Superior temporal gyrus (tissue), 1 donor: ENCODE results near the gene METAP1.
A peak's percentile ranks its signal among the peaks of the same experiment; 100 is the strongest.
"Not testable (repeated sequence)": the region's sequence is repeated elsewhere in the genome, so short reads cannot be mapped to it uniquely, and the experiment has no call there.

ENCODE experiments used
- DNase-seq: peaks from one replicate; pipeline ENCODE4 v3.0.0-alpha.2; 2016; ENCODE audit errors: extremely low spot score

METAP1 gene

DNA sequence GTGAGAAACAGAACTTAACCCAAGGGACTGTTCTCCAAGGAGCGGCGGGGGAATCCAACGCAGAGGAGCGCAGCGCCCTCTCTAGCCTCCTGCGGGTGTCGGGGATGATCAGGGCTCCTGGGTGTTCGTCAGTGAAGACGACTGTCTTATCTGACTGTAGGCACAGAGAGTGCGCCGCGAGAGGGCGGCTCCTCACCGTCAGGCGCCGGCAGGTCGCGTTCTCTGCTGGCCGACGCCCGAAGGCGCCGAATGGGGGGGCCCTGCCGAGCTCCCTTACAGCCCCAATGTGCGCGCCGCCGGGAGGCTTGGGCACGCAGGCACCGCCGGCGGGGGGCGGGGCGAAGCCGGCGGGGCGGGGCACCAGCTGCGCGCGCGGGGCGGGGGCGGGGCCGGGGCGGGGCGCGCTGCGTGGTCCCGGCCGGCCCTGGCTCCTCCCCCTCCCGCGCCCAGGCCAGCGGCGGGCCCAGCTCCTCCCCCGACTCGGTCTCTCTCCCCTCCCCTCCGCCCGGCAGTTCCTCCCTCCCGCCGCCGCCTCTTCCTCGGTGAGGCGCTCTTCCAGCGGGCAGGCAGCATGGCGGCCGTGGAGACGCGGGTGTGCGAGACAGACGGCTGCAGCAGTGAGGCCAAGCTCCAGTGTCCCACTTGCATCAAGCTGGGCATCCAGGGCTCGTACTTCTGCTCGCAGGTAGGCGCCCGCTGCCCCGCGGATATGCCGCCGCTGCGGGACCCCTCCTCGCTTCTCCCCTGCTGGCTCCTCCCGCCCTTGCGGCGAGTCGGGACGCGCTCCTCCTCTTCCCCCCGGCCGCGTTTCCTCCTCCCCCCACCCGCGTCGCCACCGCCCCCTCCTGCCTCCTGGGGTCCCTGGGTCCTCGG is at the start of gene METAP1:
Gene METAP1, plus strand, starts transcription at position 539 of the 873 bp plus-strand sequence. Its CDS starts 33 bp downstream, at position 572.
- peak; percentile 84 for DNase-seq

DNA sequence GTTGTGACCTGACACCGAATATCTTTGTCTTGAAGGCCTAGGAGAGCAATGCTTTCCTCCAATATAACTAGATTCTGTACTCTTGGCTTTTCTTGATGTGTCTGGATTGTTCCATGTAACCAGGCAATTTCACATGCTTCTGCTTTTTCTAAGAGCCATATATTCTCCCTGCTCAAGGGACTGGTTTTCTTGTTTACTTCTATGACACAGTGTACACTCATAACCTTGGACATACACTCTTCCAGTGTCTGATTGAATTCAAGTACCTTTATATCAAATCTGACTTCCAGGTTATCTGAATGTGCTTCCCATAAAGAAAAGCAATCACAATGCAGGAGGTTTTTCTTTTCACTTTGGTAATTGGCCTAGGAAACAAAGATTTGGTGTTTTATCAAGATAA is 49.2 kb upstream of the METAP1 start:
- no peak for DNase-seq

DNA sequence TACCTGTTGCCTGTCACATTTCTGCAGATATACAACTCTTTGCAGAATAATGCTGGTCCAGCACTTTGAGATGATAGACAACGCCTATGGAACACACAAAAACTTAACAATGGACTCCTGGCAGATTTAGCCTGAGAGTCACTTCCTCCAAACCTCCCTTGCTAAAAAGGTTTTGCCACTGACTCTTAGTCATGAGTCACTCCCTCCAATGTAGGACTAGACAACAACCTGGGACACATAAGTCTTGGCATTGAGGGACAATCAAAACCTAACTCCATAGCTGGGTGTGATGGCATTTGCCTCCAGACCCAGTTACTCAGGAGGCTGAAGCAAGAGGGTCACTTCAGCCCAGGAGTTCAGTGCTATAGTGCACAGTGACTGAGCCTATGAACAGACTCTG is 44.6 kb upstream of the METAP1 start:
- DNase-seq = no peak

DNA sequence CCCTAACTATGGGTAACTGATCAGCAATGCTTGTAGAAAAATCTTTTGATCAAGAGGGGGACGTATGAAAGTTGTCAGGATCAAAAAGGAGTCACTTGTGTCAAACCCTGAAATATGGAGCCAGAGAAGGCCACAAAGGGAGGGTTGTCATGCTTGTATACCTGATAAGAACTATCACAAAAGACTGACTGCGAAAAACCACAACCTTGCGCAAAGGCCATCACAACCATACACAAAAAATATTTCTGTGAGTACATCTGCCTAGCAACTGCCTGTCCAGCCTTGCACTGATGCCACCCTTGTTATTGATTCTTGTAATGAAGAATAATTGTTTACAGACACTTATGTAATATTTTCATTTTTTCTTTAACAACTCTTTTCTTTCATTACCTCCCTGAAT is 43.8 kb upstream of the METAP1 start:
- DNase-seq = no peak

DNA sequence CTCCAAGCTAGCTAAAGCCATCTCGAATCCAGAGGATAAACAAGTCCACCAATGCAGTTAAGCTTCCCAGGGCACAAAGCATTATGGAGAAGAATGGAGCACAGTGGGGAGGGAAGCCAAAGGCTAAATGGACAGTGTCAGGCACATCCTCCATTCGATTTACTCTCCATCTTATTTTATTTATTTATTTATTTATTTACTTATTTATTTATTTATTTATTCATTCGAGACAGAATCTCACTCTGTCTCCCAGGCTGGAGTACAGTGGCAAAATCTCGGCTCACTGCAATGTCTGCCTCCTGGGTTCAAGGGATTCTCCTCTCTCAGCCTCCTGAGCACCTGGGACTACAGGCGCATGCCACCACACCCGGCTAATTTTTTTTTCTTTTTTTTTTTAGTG is 40.3 kb upstream of the METAP1 start:
- no peak for DNase-seq

DNA sequence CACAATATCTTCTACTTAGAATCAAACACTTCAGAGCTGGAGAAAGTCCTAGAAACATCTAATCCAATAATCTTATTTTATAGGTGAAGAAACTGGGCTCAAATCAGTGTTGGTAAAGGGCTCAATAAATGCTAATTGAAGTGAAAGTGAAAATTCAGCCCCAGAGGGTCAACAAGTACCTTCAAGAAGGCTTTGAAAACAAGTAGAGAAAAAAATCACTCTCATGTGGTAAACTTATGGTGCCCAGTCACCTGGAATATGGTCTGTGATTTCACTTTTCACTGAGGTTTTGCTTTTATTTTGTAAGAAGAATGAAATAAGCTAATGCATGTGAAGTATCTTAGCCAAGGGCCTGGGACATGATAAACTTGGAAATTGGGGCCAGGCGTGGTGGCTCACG is 37.5 kb upstream of the METAP1 start:
- no peak for DNase-seq

DNA sequence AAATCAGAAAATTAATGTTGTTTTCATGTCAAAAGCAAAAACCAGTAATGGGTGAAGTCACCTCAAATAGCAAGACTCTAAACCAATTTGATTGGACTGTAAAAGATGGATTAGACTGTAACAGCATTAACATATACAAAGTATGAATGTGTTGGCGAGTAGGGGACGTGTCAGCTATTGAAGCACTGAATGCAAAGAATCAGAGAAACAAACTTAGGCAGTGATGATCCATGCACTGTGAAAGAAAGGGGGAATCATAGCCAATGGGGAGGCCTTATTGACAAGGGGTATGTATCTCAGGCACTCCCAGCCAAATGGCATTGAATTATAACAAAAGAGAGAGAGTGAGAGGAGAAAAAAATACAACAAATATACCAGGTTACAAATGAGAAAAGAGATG is 36.1 kb upstream of the METAP1 start:
- no peak for DNase-seq

DNA sequence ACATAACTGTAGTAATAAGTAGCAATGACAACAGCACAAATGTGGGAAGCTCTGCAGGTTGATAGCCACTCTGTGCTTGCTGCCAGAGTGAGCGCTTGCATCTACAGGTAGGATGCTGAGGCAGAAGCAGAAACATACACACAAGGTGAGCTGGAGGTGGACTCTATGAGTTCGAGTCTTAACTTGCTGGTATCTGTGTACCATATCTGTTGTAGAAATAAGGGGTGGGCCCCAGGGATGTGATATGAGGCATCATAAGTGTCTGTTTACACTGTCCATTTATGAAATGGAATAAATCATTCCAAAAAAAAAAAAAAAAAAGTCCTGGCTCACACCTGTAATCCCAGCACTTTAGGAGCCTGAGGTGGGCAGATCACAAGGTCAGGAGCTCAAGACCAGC is 33.8 kb upstream of the METAP1 start:
- DNase-seq = no peak

DNA sequence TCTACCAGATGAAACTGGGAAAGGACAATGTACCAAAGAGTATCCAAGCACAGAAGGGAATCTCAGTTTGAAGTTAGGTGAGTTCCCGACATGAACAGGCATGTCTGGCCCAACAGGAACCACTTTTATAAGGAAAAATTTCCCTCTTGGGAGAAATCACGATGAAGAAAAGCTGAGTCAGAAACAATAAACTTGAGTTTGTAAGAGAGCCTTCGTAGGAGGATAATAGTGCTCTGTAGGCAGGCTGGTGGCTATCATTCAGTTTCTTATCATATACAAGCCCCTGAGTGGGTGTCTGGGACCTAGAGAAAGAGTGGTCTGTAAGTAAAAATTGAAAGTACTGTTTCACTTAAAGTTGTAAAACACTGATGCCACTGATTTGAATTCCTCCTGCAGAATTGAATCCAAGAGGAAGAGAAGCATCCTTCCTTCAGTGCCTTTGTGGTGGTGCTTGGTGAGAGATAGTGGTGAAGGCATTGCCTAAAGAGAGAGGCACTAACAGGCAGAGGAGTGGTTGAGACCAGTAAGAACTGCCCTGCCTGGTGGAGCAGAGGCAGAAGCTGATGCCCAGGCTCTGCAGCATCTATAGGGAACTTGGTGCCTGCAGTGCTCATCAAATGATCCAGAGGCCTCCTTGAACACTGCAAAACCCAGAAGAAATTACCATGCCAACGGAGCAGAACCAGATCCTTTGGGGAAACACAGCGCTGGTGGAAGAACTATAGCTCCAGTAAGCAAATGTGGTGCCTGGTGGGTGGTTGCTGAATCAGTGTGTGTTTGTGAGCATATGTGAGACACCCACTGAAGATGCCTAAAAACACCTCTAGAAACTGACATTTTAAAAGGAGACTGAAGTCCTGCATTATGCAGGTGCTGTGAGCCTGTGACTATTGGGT is 31.7 kb upstream of the METAP1 start:
- peak; percentile 50 for DNase-seq

DNA sequence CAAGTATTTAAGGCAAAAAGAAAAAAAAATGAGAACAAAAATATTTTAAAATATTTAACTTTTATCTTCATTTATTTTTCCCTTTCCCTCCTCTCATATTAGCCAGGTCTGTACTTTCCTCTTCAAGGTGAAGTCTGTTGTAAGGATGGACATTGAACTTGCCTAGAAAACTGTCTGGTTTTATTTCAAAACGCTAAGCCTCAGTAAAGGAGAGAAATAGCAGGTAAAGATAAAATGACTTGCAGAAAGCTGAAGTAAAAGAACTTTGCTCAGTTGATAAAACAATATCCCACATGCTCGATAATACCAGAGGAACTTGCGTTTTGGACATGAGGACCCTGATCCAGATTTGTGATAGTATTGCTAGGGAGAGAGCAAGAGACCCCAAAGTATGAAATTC is 28.6 kb upstream of the METAP1 start:
- no peak for DNase-seq

DNA sequence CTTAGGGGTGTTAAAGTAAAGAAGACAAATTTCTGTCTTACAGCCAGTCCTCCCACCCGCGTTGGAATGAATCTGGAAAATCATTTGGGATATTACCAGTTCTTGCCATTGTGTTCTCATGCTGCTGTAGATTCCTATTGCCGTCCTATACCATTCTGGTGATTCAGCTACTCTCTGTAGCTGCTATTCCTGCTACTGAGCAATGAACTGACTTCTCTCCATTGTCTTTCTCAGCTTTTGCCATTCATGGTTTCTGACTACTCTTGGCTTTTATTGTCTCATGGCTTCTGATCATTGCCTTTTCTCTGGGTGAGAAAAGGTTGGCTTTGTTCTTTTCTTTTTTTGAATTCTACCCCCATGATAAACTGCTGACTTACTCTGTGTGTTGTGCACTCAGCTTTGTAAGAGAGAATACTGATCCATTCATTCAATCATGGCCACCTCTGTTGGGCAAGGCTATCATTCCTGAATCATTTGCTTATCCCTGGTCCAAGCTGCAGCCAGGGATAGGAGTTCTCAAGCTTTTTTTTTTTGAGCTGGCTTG is 27.7 kb upstream of the METAP1 start:
- DNase-seq = peak; percentile 33

DNA sequence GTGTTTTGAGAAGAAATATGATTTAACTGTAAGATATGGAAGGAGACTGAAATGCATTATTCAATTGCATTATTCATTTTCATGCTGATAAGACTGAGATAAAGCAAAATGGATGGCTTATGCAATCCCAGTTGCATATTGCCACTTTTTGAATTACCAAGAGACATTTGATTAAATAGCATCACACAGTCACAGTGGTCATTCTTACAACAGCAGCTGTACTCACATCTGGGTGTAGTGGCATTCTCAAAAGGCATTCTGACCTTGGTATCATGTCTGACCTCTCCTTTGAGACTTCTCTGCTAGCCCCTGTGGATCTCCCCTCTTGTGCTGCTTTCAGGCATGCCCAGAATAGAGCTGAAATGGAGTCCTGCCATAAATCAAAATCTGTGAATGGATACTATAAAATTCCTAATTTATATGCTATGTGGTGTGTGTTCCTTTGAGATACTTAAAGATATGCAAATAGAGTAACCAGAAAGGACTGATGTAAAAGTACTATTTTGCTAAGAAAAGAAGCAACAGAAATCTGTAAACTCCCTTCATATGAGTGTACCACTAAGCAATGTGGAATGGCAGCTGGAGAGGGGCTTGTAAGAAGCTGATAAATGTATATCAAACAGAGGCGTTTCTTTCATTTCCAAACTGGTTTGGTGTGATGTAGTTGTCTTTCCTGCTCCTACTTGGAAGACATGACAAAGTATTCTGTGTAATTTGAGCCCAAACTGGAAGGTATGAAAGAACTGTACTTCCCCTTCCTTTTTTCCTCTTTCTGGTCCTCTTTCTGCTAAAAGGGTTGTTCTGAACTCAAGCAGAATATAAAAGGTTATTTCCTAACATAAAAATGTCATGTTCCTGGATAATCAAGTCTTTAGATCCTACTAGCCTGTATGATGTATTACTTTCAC is 25.4 kb upstream of the METAP1 start:
- DNase-seq = no peak

DNA sequence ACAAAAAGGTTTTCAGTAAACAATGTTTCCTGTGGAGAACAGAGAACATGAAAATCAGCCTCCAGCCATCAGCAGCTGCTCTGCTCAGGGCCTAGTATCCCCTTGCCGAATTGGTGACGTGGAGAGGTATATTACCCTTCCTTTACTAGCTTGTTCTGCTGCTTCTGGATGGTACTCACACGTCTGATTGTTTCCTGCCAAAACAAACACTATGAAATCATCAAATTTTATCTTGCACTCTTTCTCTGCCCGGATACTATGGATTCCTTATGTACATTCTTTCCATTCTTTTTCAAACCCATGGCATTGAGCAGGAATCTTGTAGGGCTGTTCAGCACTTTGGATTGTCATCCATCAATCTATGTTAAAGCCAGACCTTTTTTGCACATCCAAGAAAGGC is 18.8 kb upstream of the METAP1 start:
- DNase-seq = no peak

DNA sequence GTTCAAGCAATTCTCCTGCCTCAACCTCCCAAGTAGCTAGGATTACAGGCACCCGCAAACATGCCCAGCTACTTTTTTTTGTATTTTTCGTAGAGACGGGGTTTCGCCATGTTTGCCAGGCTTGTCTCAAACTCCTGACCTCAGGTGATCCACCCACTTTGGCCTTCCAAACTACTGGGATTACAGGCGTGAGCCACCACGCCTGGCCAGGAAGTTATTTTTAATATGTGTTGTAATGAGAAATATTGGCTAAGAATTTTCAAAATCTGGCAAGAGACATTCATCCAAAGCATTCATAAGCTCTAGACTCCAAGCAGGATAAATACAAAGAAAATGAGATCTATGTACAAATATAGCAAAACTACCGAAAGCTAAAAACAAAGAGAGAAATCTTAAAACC is 18.0 kb upstream of the METAP1 start:
- DNase-seq = no peak

DNA sequence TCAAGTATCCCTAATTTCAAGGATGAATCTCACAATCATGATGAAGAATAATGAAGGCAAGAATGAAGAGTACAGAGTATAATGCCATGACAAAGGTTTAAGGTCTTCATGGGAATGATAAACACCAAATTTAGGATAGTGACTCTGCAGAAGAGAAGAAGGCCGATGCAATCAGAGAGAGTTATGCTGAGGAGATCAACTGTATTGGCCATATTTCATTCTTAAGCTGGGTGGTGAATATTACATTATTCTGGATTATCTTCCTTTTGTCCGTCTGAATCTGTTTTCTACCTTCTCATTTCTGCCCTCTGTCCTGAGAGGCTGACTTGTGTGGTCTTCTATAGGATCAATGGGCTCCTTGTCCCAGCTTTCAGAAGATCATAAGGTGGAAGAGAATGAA is 7.8 kb upstream of the METAP1 start:
- DNase-seq = no peak

DNA sequence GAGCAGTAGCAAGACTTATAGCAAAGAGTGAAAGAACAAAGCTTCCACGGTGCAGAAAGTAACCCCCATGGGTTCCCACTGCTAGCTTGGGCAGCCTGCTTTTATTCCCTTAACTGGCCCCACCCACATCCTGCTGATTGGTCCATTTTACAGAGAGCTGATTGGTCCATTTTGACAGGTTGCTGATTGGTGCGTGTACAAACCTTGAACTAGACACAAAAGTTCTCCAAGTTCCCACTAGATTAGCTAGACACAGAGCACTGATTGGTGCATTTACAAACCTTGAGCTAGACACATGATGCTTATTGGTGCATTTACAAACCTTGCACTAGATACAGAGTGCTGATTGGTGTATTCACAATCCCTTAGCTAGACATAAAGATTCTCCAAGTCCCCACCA is 2.7 kb upstream of the METAP1 start:
- not testable (repeated sequence) for DNase-seq

DNA sequence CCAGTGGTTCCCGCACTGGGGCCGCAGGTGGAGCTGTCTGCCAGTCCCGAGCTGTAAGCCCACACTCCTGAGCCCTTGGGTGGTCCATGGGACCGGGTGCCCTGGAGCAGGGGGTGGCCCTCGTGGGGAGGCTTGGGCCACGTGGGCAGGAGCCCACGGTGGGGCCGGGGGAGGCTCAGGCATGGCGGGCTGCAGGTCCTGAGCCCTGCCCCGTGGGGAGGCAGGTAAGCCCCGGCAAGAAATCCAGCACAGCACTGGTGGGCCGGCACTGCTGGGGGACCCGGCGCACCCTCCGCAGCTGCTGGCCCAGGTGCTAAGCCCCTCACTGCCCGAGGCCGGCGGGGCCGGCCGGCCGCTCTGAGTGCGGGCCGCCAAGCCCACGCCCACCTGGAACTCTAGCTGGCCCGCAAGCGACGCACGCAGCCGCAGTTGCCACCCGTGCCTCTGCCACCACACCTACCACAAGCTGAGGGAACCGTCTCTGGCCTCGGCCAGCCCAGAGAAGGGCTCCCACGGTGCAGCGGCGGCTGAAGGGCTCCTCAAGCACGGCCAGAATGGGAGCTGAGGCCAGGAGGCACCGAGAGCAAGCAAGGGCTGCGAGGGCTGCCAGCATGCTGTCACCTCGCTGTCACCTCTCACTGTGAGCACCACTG is 2.0 kb upstream of the METAP1 start:
- no peak for DNase-seq

DNA sequence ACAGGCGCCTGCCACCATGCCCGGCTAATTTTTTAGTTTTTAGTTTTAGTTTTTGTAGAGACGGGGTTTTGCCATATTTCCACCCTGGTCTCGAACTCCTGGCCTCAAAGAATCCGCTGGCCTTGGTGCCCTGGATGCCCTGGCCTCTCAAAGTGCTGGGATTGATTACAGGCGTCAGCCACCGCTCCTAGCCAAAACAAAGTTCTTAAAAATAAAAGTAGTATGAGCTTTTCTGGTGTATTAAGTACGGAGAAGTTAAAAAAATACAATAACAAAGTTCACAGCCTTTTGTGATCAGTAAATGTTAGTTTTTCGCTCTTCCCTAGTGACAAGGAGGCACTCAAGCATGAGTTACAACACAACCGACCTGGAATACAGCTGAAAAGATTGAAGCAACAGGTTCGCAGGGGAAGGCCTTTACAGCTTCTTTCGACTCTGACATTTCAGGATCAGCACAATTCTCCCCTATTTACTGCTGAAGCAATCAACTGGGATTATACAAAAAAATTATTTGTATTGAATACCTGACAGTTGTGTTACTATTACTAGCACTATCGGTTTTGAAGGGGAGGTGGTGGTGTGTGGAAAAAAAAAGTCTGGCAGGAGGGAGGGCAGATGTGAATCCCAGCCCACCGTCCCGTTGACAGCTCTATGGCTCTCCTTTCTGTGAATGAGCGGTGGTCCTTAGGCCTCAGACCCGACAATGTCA is 893 bp upstream of the METAP1 start:
- no peak for DNase-seq

DNA sequence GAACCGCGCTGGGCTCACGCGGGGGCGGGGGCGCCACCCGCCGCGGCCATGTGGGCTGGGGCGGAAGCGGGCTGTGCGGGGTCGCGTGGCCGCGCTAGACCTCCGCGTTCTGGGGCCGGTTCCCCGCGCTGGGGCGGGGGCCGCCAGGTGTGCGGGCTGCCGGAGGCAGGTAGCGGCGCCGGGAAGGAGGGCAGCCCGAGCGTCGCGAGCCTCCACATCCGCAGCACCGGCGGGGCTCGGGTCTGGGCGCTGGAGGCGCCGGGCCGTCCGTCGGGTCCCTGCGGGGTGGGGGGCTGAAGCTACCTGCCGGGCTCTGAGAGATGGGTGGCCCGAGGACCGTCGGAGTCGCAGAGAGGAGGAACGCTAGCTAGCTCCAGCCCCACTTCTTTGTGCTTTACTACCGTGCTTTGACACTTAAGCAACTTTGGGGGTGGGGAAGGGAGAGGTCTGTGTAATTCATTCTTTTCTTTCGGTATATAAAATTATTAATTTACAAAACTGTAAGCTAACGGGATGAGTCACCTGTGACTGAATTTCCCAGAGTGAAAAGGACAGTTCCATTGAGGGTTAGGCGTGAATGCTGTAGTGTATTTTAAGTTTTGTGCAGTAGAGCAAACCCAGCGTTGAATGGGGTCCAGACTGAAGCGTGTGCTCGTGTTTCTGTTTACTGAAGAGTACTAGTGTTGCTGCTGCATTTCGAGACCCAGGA is 689 bp downstream of the METAP1 start:
- peak; percentile 23 for DNase-seq

DNA sequence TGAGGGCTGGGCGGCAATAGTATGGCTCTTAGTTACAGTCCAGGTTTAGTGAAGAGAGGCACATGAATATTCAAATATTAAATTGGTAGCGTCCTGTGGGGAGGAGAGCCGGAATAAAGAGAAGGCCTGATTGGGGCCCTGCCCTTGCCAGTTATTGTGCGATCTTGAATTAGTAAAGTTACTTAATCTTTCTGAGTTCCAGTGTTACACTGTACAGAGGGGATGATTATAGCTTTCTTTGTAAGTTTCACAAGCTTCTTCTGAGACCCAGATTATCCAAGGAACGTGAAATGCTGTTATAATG is 1.2 kb downstream of the METAP1 start:
- DNase-seq = no peak
